HCEC 1CT (cell line): ENCODE measurements around the gene EXOC7.

Experiments
- DNase-seq: peaks from one replicate; pipeline ENCODE4 v3.0.0-alpha.2; 2017

EXOC7 gene

GRCh38 chr17:76138234-76138895, 34.8 kb upstream of the EXOC7 start:
- DNase-seq = no peak

- DNase-seq = no peak
Observed at GRCh38 chr17:76137351-76138233, 34.0 kb upstream of the EXOC7 start.

GRCh38 chr17:76137001-76137350, 33.4 kb upstream of the EXOC7 start:
- no peak for DNase-seq

DNA sequence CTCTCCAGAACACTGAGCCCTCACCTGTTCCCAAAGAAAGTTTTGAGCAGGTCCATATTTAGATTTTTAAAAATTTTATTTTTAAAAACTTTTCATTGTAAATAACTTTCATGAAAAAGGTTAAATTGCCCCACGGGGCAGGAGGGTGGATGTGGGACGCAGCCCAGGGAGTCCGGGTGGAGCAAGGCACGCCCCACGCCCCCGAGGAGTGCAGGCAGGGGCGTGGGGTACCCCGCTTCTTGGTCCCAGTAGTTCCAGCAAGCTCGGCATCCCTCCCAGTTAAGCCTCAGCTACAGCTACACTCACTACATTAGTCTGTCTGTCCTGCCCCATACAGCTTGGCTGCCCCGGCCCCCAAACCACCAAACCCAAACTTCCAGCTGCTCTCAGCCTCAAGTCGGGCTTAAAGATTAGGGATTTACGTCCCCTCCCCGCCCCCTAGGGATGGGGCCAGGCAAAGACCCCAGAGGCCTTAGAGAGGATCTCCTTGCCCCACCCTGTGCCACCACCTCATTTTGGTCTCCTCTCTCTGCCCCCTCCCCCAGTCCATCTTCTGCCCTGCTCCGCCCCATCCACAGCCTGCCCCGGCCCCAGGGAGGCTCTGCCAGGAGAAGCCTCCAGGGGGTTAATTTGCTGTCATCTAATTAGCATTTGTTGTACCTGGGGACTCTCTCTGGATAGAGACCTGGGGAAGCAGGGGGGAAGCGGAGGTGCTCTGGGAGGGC, 32.9 kb upstream of the EXOC7 start:
- DNase-seq = no peak

DNA sequence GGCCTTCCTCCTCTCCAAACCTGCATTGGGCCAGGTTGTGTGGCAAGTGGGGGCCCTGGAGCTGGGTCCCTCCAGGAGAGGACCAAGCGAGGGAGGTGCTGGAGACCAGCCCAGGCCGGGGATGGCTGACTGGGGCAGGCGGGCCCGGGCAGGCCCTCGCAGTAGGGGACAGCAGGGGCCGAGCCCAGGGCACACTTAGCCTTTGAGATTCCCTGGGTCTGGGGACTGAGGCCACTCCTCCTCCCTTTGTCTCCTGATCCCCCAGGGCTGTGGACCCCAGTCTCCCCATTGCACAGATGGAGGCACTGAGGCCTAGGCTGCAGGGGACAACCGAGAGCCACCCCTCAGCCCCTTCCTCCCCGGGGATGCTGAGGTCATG, 32.2 kb upstream of the EXOC7 start:
- DNase-seq = no peak

- DNase-seq = no peak
Observed at GRCh38 chr17:76134911-76135809, 31.6 kb upstream of the EXOC7 start.

DNA sequence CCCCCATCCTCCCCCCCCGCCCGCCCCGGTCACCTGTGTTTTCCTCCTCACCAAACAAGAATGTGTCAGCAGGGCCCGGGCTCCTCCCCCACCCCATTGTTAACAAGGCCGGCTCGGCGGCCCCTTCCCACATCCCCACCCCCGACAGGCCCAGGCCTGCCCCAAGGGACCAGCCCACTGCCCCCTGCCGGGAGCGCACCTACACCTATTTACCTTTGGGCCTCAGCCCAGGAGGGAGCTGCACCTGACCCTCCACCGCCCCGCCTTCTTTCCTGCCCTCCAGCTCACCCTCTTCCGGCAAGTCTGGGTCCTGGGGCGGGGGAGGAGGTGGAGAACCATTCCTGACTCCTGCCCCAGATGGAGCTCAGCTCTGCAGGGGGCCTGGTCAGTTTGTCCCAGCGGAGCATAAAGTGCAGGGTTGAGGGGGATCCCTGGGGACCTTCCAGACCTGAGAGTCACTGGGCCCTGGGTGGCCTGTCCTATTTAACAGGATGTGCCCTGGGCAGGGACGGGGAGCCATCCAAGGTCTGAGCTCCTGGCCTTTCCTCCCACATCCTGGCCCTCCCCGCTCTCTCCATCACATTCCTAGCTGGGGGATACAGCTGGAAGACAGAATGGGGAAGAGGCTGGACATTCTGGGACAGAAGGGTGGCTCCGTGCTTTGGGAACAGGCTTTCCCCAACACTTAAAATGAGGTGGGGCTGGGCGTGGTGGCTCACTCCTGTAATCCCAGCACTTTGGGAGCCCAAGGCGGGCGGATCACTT, 29.2 kb upstream of the EXOC7 start:
- no peak for DNase-seq

DNA sequence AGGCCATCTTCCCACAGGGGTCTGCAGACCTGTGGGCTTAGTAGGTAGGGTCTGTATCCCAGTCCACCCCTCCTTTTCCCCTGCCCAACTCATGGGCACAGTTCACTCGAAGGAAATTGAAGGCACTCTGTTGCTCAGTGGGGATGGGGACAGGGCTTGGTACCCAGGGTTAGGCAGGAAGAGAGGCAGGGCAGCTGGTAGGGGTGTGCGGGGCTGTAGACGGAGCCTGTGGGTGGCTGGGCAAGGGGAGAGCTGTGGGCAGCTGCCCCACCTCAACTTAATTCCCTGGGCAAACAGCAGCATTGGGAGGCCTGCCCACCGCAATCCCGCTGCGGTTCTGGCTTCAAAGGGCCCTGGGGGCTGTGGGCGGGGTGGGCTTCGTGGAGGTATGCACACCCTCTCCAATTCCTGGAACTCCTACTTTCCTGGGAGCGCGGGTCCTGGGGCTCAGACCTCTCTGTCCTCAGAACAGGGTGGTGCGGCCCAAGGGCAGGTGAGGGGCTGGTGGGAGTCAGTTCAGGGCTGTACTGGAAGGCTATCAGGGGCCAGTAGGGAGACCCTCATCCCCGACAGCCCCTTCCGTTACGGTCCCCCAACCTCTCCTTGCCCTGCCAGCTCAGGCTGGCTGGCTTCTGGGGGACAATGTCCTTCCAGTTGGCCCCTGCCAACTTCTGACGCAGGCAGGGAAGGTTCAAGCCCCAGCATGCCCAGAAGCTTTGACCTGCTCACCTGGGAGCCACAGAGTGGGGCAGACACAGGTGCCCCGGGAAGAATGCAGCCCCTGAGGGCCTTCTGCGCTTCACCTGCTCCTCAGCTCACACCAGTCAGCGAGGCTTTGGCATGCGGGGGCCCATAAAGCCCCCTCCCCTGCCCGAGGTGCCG, 28.3 kb upstream of the EXOC7 start:
- no peak for DNase-seq

- DNase-seq = no peak
Observed at GRCh38 chr17:76131051-76131691, 27.6 kb upstream of the EXOC7 start.

DNA sequence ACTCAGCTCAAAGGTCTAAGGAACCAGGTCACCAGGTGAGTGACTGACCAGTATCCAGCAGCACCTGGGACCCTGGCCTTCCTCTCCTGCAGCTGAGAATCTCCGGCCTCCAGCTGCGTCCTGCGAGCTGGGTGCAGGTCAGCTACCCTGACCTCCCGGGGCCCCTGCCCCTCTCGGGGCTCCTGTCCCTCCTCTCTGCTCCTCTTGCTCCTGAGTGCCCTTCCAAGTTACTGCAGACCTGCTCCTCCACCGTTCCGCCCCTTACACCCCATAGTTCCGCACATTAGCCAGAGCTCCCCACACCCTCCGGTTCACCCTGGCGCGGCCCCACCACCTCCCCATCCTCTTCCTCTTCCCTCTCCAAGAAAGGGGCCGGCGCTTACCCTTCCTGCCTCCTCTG, 26.9 kb upstream of the EXOC7 start:
- DNase-seq = no peak

- no peak for DNase-seq
Observed at GRCh38 chr17:76125922-76126321, 22.3 kb upstream of the EXOC7 start.

GRCh38 chr17:76125391-76125675, 21.7 kb upstream of the EXOC7 start:
- no peak for DNase-seq

DNA sequence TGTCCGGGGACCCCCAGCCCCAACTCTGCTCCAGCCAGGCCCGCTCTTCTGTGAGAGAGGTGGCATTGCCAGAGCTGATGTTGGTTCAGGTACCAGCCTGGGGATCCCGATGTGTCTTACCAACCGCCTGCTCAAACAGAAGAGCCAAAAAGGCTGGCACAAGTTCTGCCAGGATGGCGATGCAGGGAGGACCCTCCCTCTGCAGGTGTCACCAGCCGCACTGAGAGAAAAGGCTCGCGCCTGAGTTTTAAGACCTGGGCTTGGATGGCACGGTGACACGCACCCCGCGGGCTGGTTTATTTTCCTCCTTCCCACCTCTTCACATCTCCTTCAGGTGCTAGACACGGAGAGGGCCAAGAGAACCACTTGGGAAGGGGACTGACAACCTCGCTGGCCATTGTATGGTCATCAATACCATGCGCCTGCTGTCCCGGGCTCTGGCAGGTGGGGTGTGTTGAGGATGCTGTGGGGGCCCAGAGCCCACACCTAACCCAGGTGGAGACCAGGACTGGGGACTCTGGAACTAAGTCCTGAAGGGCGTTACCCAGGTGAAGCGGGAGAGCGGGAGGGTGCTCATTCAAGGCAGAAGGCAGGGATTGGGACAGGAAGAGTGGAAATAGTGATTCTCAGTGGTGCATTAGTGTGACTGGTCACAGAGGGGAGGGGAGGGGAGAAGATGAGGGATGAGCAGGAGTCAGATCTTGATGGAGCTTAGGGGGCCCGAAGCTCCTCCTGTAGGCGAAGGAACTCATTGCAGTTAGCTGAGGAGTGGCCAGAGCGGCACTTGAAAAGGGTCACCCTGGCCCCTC, 21.2 kb upstream of the EXOC7 start:
- DNase-seq = no peak

GRCh38 chr17:76123749-76124581, 20.4 kb upstream of the EXOC7 start:
- no peak for DNase-seq

- no peak for DNase-seq
Observed at GRCh38 chr17:76123191-76123499, 19.6 kb upstream of the EXOC7 start.

- no peak for DNase-seq
Observed at GRCh38 chr17:76122431-76123190, 19.0 kb upstream of the EXOC7 start.

DNA sequence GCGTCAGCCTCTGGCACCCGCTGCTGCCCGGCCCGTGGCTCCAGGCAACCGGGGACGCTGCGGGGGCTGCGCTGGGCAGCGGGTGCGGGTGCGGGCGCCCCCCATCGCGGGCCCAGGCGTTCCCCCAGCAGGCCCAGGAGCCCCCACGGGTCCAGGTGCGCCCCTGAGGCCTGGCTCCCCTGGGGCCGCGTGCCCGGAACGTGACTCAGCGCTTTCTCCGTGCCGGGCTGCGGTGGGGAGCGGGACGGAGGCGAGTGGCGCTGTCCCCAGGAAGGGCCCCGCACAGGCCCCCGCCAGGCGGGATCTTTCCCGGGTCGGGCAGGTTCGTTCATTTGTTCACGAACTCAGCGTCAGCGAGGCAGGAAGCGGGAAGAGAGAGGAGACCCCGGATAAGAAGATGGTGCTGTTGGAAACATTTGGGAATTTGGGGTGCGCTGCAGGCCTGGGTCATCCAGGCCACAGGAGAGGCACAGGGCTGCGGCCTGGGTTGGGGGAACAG, 18.4 kb upstream of the EXOC7 start:
- no peak for DNase-seq

DNA sequence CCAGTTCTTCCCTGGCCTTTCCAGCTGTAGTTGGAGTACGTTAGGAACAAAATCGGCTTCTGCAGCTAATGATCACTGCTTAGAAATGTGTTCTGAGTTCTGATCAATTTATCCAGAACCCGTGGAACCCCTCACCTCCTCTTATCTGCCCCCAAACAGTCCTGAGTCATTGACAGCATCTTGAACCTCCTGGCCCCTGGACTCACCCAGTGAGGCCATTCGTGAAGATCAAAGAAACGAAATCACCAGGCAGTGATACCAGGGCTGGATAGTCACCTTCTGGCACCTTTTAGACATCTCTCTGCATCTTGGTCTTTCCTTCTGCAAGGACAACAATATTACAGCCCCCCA, 17.0 kb upstream of the EXOC7 start:
- no peak for DNase-seq
